Hepatocyte (in vitro differentiated cells): ENCODE measurements around the gene PARP1.

Experiments
- CTCF ChIP-seq: fragments of 200-600 bp; sonication (generic); IDR thresholded peaks from 2 replicates; pipeline ENCODE4 v1.5.1; 2016; ENCODE audit warnings: antibody characterized with exemption, mild to moderate bottlenecking; ENCODE audit not compliant: poor library complexity
- EZH2 ChIP-seq: fragments of 200-600 bp; sonication (generic); IDR thresholded peaks from 2 replicates; pipeline ENCODE4 v1.6.1; 2016; ENCODE audit warnings: antibody characterized with exemption, mild to moderate bottlenecking, borderline replicate concordance
- EZH2phosphoT487 ChIP-seq: fragments of 200-600 bp; sonication (generic); IDR thresholded peaks from one replicate; pipeline ENCODE4 v1.6.1; 2018; ENCODE audit warnings: antibody characterized with exemption, mild to moderate bottlenecking, low read depth, moderate library complexity; ENCODE audit not compliant: unreplicated experiment, severe bottlenecking

GRCh38 chr1:226450688-226451087, 42.8 kb upstream of the PARP1 start:
- TF ChIP-seq EZH2 (no peak), CTCF (no peak), EZH2phosphoT487 (no peak)
